A549 (cell line): ENCODE measurements around the gene SH3BGRL. TPM values are rescaled to one million over a fixed set of nuclear protein-coding genes. Genes with fewer than 3 reads are reported as not detected.

ENCODE experiments used
- ATAC-seq, 2 experiments: fragments of 200-7000 bp in 1 of 2; fragments of >200 bp in 1 of 2; cut with Nextera tagmentation in 1 of 2; cut with Tn5 transposase in 1 of 2; 3 replicates each; pipeline versions ENCODE4 v1.8.0 to v1.9.1; 2018 to 2020; ENCODE audit warnings: mild to moderate bottlenecking in 1 of 2, moderate library complexity in 1 of 2
- CTCF ChIA-PET: fragments of 300-600 bp; sonication (Branson Sonifier 250); formaldehyde crosslinking; extraction: SDS; loops from one replicate; lab custom pipeline; 2021; ENCODE audit warnings: antibody characterized with exemption, inconsistent platforms; lab: Yijun Ruan, JAX
- POLR2A ChIA-PET: fragments of 350-600 bp; formaldehyde crosslinking; extraction: SDS; loops from one replicate; lab custom pipeline; 2021; ENCODE audit warnings: antibody characterized with exemption, inconsistent platforms; lab: Yijun Ruan, JAX
- DNase-seq, 2 experiments: peaks; one replicate each; pipeline versions ENCODE4 v3.0.0 to v3.0.0-alpha.2; 2011 to 2016; ENCODE audit warnings: low read depth in 1 of 2, low spot score in 1 of 2
- FAIRE-seq: peaks from 2 replicates; lab custom pipeline; 2011; peaks lifted over from hg19 to GRCh38; lab: Jason Lieb, UNC
- H3K27ac ChIP-seq, 2 experiments: fragments of >200 bp; sonication (Bioruptor Twin); formaldehyde crosslinking; 3 replicates each; pipeline ENCODE4 v1.5.1; 2016 to 2017
- H3K4me1 ChIP-seq: fragments of >200 bp; sonication (Bioruptor Twin); formaldehyde crosslinking; 3 replicates; pipeline ENCODE4 v1.6.1; 2016
- H3K4me2 ChIP-seq: fragments of >200 bp; sonication (Bioruptor Twin); formaldehyde crosslinking; 3 replicates; pipeline ENCODE4 v1.6.1; 2016
- H3K4me3 ChIP-seq: fragments of >200 bp; sonication (Bioruptor Twin); formaldehyde crosslinking; 3 replicates; pipeline ENCODE4 v1.5.1; 2016
- H3K9me3 ChIP-seq: fragments of >200 bp; sonication (Bioruptor Twin); formaldehyde crosslinking; 3 replicates; pipeline ENCODE4 v1.6.1; 2016
- CBX8 ChIP-seq: fragments of 200-600 bp; sonication (generic); IDR thresholded peaks from 2 replicates; pipeline ENCODE4 v1.6.1; 2016
- CHD2 ChIP-seq: fragments of 150-350 bp; IDR thresholded peaks from 2 replicates; pipeline ENCODE4 v1.6.1; 2014; ENCODE audit warnings: low read length; ENCODE audit not compliant: partially characterized antibody
- CTCF ChIP-seq: fragments of >200 bp; sonication (Bioruptor Twin); formaldehyde crosslinking; IDR thresholded peaks from 3 replicates; pipeline ENCODE4 v1.5.1; 2016
- E2F6 ChIP-seq: IDR thresholded peaks from 2 replicates; pipeline ENCODE4 v1.6.1; 2012; ENCODE audit warnings: low read depth, borderline replicate concordance
- EHMT2 ChIP-seq: fragments of 200-600 bp; sonication (generic); IDR thresholded peaks from 2 replicates; pipeline ENCODE4 v1.6.1; 2016; ENCODE audit warnings: antibody characterized with exemption, low read depth, mild to moderate bottlenecking, moderate library complexity
- FOSB ChIP-seq: fragments of 250-450 bp; sonication (Bioruptor Pico); IDR thresholded peaks from 2 replicates; pipeline ENCODE4 v1.5.0; 2020; ENCODE audit warnings: mild to moderate bottlenecking, moderate library complexity
- GATA3 ChIP-seq: IDR thresholded peaks from 2 replicates; pipeline ENCODE4 v1.6.1; 2012; ENCODE audit warnings: borderline replicate concordance
- HDAC2 ChIP-seq: fragments of 200-600 bp; sonication (generic); IDR thresholded peaks from 2 replicates; pipeline ENCODE4 v1.6.1; 2016
- HES2 ChIP-seq: fragments of >200 bp; sonication (Bioruptor Twin); formaldehyde crosslinking; IDR thresholded peaks from 2 replicates; pipeline ENCODE4 v1.6.1; 2016
- HMGXB4 ChIP-seq: fragments of 250-450 bp; sonication (Bioruptor Pico); IDR thresholded peaks from 2 replicates; pipeline ENCODE4 v1.5.0; 2021; ENCODE audit warnings: mild to moderate bottlenecking, moderate library complexity, borderline replicate concordance
- HOXA7 ChIP-seq: fragments of 250-450 bp; sonication (Bioruptor Pico); IDR thresholded peaks from 2 replicates; pipeline ENCODE4 v1.5.0; 2020; ENCODE audit warnings: mild to moderate bottlenecking, moderate library complexity
- HOXB5 ChIP-seq: fragments of 250-450 bp; sonication (Bioruptor Pico); IDR thresholded peaks from 2 replicates; pipeline ENCODE4 v1.5.0; 2020; ENCODE audit warnings: mild to moderate bottlenecking, moderate library complexity
- JUN ChIP-seq, 2 experiments: fragments of >200 bp; sonication (Bioruptor Twin); formaldehyde crosslinking; IDR thresholded peaks; 2 replicates in 1 of 2; 3 replicates in 1 of 2; pipeline ENCODE4 v1.6.1; 2016 to 2017
- JUNB ChIP-seq: fragments of >200 bp; sonication (Bioruptor Twin); formaldehyde crosslinking; IDR thresholded peaks from 2 replicates; pipeline ENCODE4 v1.6.1; 2016
- KDM5A ChIP-seq: fragments of 200-600 bp; sonication (generic); IDR thresholded peaks from 2 replicates; pipeline ENCODE4 v1.6.1; 2016; ENCODE audit warnings: antibody characterized with exemption, mild to moderate bottlenecking
- MAFK ChIP-seq: fragments of 450-650 bp; IDR thresholded peaks from 2 replicates; pipeline ENCODE4 v1.6.1; 2014; ENCODE audit not compliant: partially characterized antibody
- MAZ ChIP-seq: fragments of 150-350 bp; IDR thresholded peaks from 2 replicates; pipeline ENCODE4 v1.6.1; 2014; ENCODE audit warnings: antibody characterized with exemption, low read depth, low read length, borderline replicate concordance
- NFE2L2 ChIP-seq: fragments of 150-350 bp; conservative IDR thresholded peaks from 2 replicates; pipeline ENCODE4 v1.6.1; 2014; ENCODE audit warnings: low read length
- NPAS2 ChIP-seq: fragments of 250-450 bp; sonication (Bioruptor Pico); IDR thresholded peaks from 2 replicates; pipeline ENCODE4 v1.8.0; 2022; ENCODE audit warnings: mild to moderate bottlenecking, moderate library complexity, borderline replicate concordance
- PHF8 ChIP-seq: fragments of 200-600 bp; sonication (generic); IDR thresholded peaks from 2 replicates; pipeline ENCODE4 v1.6.1; 2016; ENCODE audit warnings: low read depth, mild to moderate bottlenecking, antibody characterized with exemption, moderate library complexity, borderline replicate concordance
- POLR2AphosphoS2 ChIP-seq: conservative IDR thresholded peaks from 2 replicates; pipeline ENCODE4 v1.6.1; 2012; ENCODE audit warnings: low read length, improper control_type of control experiment, inconsistent platforms
- RARB ChIP-seq: fragments of 250-450 bp; sonication (Bioruptor Pico); IDR thresholded peaks from 2 replicates; pipeline ENCODE4 v1.8.0; 2021; ENCODE audit warnings: mild to moderate bottlenecking, moderate library complexity
- RCOR1 ChIP-seq: fragments of 150-350 bp; IDR thresholded peaks from 2 replicates; pipeline ENCODE4 v1.6.1; 2014; ENCODE audit warnings: antibody characterized with exemption, low read length, low read depth
- RFX5 ChIP-seq: fragments of 450-650 bp; IDR thresholded peaks from 2 replicates; pipeline ENCODE4 v1.7.1; 2014; ENCODE audit warnings: antibody characterized with exemption, mild to moderate bottlenecking, moderate library complexity
- SMC3 ChIP-seq: fragments of >200 bp; sonication (Bioruptor Twin); formaldehyde crosslinking; IDR thresholded peaks from 3 replicates; pipeline ENCODE4 v1.6.1; 2018; ENCODE audit warnings: inconsistent platforms
- SREBF2 ChIP-seq: fragments of 450-650 bp; IDR thresholded peaks from 2 replicates; pipeline ENCODE4 v1.6.1; 2014; ENCODE audit warnings: mild to moderate bottlenecking, moderate library complexity
- ZFP36 ChIP-seq: fragments of 450-650 bp; IDR thresholded peaks from 2 replicates; pipeline ENCODE4 v1.6.1; 2014; ENCODE audit warnings: borderline replicate concordance; ENCODE audit not compliant: partially characterized antibody
- ZNF302 ChIP-seq: fragments of 250-450 bp; sonication (Bioruptor Pico); IDR thresholded peaks from 2 replicates; pipeline ENCODE4 v1.9.0; 2021; ENCODE audit warnings: inconsistent platforms, mild to moderate bottlenecking, moderate library complexity
- WGBS: methylation state at CpG from one replicate; pipeline ENCODE4 v1.1.6; 2017; ENCODE audit errors: missing lambda C conversion rate; 5-methylcytosine and 5-hydroxymethylcytosine counted together
- polyA plus RNA-seq, 4 experiments: library from polyadenylated mRNA; depleted of rRNA in 3 of 4; stranded (reverse); fragments of >200 nt; fragmentation: RNase III in 1 of 4; extraction: RNeasy Plus Mini Kit Qiagen cat#74134 plus additional on column Dnase treatment in 1 of 4; gene quantifications; 2 replicates in 3 of 4; 3 replicates in 1 of 4; pipeline ENCODE4 v1.2.3, GENCODE V29; 2011 to 2017
- TF ChIP-seq, protein P1 (sequence below): IDR thresholded peaks from 2 replicates; pipeline ENCODE4 v1.6.1; 2012

Gene SH3BGRL
- polyA plus RNA-seq, 2 of the 4 experiments (the other 2 are of a cell fraction), result 57.8 to 110 TPM

DNA sequence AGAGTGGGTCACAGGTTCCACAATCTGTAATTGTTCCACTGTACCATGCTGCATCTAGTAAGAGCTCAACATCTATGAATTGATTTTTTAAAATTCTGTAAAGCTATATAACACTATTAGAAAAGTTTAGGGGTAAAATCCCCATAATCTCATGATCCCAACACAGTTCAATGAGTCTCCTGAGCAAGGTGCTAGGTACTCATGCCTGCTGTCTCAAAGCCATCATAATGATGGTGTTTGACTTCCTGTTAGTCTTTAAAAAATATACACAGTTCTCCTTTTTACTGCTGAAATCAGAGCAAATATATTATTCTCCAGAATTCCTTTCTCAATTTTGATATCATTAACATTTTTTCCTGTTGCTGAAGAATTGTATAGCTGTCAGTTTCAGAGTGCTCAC is 55.9 kb downstream of the SH3BGRL start:
- ATAC-seq, result no peak
- no peak overlapping the region for H3K4me3 ChIP-seq
- no peak overlapping the region for H3K4me2 ChIP-seq

GRCh38 chrX:81259020-81259713 is 57.3 kb downstream of the SH3BGRL start:
- Histone ChIP-seq H3K4me3 (no peak overlapping the region), H3K9me3 (no peaks in the 10 kb centered on the region), H3K27ac (no peak overlapping the region), H3K4me2 (no peak overlapping the region), H3K4me1 (0 out of 3 replicates have a peak, but pooled peaks cover 9% of the 10 kb centered on the region)
- ATAC-seq (no peak), DNase-seq (no peak), FAIRE-seq (no peak)
- ChIA-PET POLR2A (no interaction called here), CTCF (interaction anchor here (0.6 kb wide), 1 partner anchor 89 kb away, joined by 3 read pairs; no protein-coding TSS in a partner anchor)
- WGBS, result 90% methylated on average over 1 of the region's 1 CpG
- TF ChIP-seq MAFK, result no peak
- no peak for TF ChIP-seq HOXA7 (CRISPR knock-in tag)
- TF ChIP-seq ZFP36, result no peak
- TF ChIP-seq POLR2AphosphoS2, result no peak
- no peak for TF ChIP-seq HOXB5
- no peak for TF ChIP-seq HES2
- no peak for TF ChIP-seq SMC3
- TF ChIP-seq KDM5A, result no peak
- no peak for TF ChIP-seq RARB (CRISPR knock-in tag)
- TF ChIP-seq NFE2L2, result no peak
- TF ChIP-seq MAZ, result no peak
- TF ChIP-seq NPAS2, result no peak
- no peak for TF ChIP-seq CBX8
- TF ChIP-seq SREBF2, result no peak
- no peak for TF ChIP-seq PHF8

More for the DNA sequence above, 55.9 kb downstream of the SH3BGRL start:
- FAIRE-seq (no peak), DNase-seq (no peak)
- TF ChIP-seq EHMT2 (no peak), E2F6 (no peak), ZNF302 (CRISPR knock-in tag) (no peak), POLR2AphosphoS2 (no peak), JUN (IDR thresholded peaks at IDR 0.05) (no peak), HMGXB4 (CRISPR knock-in tag) (no peak), CTCF (no peak), RFX5 (no peak), GATA3 (no peak), CBX8 (no peak), RARB (CRISPR knock-in tag) (no peak), CHD2 (no peak), JUNB (no peak), PHF8 (no peak), RCOR1 (no peak), MAFK (no peak), FOSB (CRISPR knock-in tag) (no peak), HDAC2 (no peak)
- TF ChIP-seq, protein P1, sequence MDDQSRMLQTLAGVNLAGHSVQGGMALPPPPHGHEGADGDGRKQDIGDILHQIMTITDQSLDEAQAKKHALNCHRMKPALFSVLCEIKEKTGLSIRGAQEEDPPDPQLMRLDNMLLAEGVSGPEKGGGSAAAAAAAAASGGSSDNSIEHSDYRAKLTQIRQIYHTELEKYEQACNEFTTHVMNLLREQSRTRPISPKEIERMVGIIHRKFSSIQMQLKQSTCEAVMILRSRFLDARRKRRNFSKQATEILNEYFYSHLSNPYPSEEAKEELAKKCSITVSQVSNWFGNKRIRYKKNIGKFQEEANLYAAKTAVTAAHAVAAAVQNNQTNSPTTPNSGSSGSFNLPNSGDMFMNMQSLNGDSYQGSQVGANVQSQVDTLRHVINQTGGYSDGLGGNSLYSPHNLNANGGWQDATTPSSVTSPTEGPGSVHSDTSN, result no peak
- ChIA-PET CTCF (no interaction called here), POLR2A (no interaction called here)
- Histone ChIP-seq H3K9me3 (no peaks in the 10 kb centered on the region), H3K4me1 (0 out of 3 replicates have a peak, but pooled peaks cover 9% of the 10 kb centered on the region), H3K27ac (no peak overlapping the region)
